Measurements from ENCODE around the gene LRRC4B.
A peak's percentile ranks its signal among the peaks of the same experiment; 100 is the strongest.

LRRC4B gene

GRCh38 chr19:50558039-50558438 is 10.2 kb downstream of the LRRC4B start:
- Histone ChIP-seq H3K9ac (no peak overlapping the region), H3K27me3 (ENCODE audit: control insufficient read depth, insufficient read depth, low read length) (peaks cover 4% of the 10 kb centered on the region), H2AFZ (no peak overlapping the region), H3K27ac (no peak overlapping the region), H3K36me3 (ENCODE audit: control insufficient read depth, insufficient read depth, low read length) (no peaks in the 10 kb centered on the region), H3K4me3 (ENCODE audit: low read depth, low read length) (no peak overlapping the region), H3K9me3 (ENCODE audit: control insufficient read depth, low read length) (no peaks in the 10 kb centered on the region), H3K4me2 (ENCODE audit: low read length) (no peak overlapping the region), H3K79me2 (no peaks in the 10 kb centered on the region), H3K4me1 (peaks cover 4% of the 10 kb centered on the region)
- no peak for TF ChIP-seq CTCF (IDR thresholded peaks at IDR 0.05)

GRCh38 chr19:50557009-50557613 is 11.1 kb downstream of the LRRC4B start:
- no peak overlapping the region for H3K9ac ChIP-seq
- no peak overlapping the region for H3K4me3 ChIP-seq (ENCODE audit: low read depth, low read length)
- H3K36me3 ChIP-seq (ENCODE audit: control insufficient read depth, insufficient read depth, low read length) = no peaks in the 10 kb centered on the region
- no peaks in the 10 kb centered on the region for H3K9me3 ChIP-seq (ENCODE audit: control insufficient read depth, low read length)
- no peak overlapping the region for H3K4me2 ChIP-seq (ENCODE audit: low read length)
- peaks cover 4% of the 10 kb centered on the region for H3K27me3 ChIP-seq (ENCODE audit: control insufficient read depth, insufficient read depth, low read length)
- no peak for TF ChIP-seq CTCF (IDR thresholded peaks at IDR 0.05)
- H3K4me1 ChIP-seq = peaks cover 4% of the 10 kb centered on the region
- peak overlapping the region; percentile 74 for H2AFZ ChIP-seq
- no peaks in the 10 kb centered on the region for H3K79me2 ChIP-seq
- no peak overlapping the region for H3K27ac ChIP-seq

- no peaks in the 10 kb centered on the region for H3K36me3 ChIP-seq (ENCODE audit: control insufficient read depth, insufficient read depth, low read length)
- H3K4me1 ChIP-seq = peaks cover 4% of the 10 kb centered on the region
- no peak overlapping the region for H3K27ac ChIP-seq
- H3K4me2 ChIP-seq (ENCODE audit: low read length) = peak overlapping the region; percentile 67
- H3K79me2 ChIP-seq = no peaks in the 10 kb centered on the region
- peak; percentile 77 for TF ChIP-seq CTCF (IDR thresholded peaks at IDR 0.05)
- no peaks in the 10 kb centered on the region for H3K9me3 ChIP-seq (ENCODE audit: control insufficient read depth, low read length)
- H3K4me3 ChIP-seq (ENCODE audit: low read depth, low read length) = peak overlapping the region; percentile 46
- no peak overlapping the region for H3K9ac ChIP-seq
- peaks cover 4% of the 10 kb centered on the region for H3K27me3 ChIP-seq (ENCODE audit: control insufficient read depth, insufficient read depth, low read length)
- peak overlapping the region; percentile 74 for H2AFZ ChIP-seq
Observed at GRCh38 chr19:50556282-50557008, 11.8 kb downstream of the LRRC4B start.

GRCh38 chr19:50555450-50556281 is 12.6 kb downstream of the LRRC4B start:
- Histone ChIP-seq H3K27ac (no peak overlapping the region), H3K79me2 (no peaks in the 10 kb centered on the region), H3K27me3 (ENCODE audit: control insufficient read depth, insufficient read depth, low read length) (peaks cover 4% of the 10 kb centered on the region), H3K36me3 (ENCODE audit: control insufficient read depth, insufficient read depth, low read length) (no peaks in the 10 kb centered on the region), H3K4me3 (ENCODE audit: low read depth, low read length) (no peak overlapping the region), H3K4me2 (ENCODE audit: low read length) (peak overlapping the region; percentile 67), H3K4me1 (peaks cover 4% of the 10 kb centered on the region), H3K9ac (no peak overlapping the region), H2AFZ (no peak overlapping the region), H3K9me3 (ENCODE audit: control insufficient read depth, low read length) (no peaks in the 10 kb centered on the region)
- no peak for TF ChIP-seq CTCF (IDR thresholded peaks at IDR 0.05)
